T47D (cell line): ENCODE measurements around the gene NINJ2.

Experiments
- DNase-seq, 2 experiments: peaks; one replicate each; pipeline versions ENCODE4 v3.0.0 to v3.0.0-alpha.2; 2011 to 2012; ENCODE audit warnings: low read depth in 1 of 2, low spot score in 1 of 2
- JUND ChIP-seq: IDR thresholded peaks from 2 replicates; pipeline ENCODE4 v1.6.1; 2012; ENCODE audit warnings: low read depth
- in situ Hi-C: cut with HindIII; loops from 2 replicates; pipeline ENCODE4 v1.10.0; 2016; ENCODE audit warnings: low sequenced_read_pairs, low pct_unique_long_range_greater_than_20kb

Gene NINJ2

GRCh38 chr12:592024-592505, 71.2 kb downstream of the NINJ2 start:
- TF ChIP-seq JUND, result no peak
- DNase-seq, result no peak
- in situ Hi-C loops, result no loop called here

- DNase-seq, result peak in 1 of 2 experiments; percentile 46
- no peak for TF ChIP-seq JUND
- in situ Hi-C loops, result no loop called here
These were observed 71.8 kb downstream of the NINJ2 start for GRCh38 chr12:591167-592023.

GRCh38 chr12:590206-590750, 73.0 kb downstream of the NINJ2 start:
- in situ Hi-C loops, result no loop called here

GRCh38 chr12:588646-589045, 74.6 kb downstream of the NINJ2 start:
- in situ Hi-C loops, result no loop called here
- no peak for DNase-seq
- TF ChIP-seq JUND, result no peak

More at GRCh38 chr12:590206-590750, 73.0 kb downstream of the NINJ2 start:
- TF ChIP-seq JUND, result no peak
- peak in 1 of 2 experiments; percentile 47 for DNase-seq

- no peak for DNase-seq
- in situ Hi-C loops, result no loop called here
- no peak for TF ChIP-seq JUND
These were observed 75.3 kb downstream of the NINJ2 start for GRCh38 chr12:588024-588322.

GRCh38 chr12:587132-588023, 75.9 kb downstream of the NINJ2 start:
- TF ChIP-seq JUND, result no peak
- DNase-seq, result no peak
- in situ Hi-C loops, result no loop called here

GRCh38 chr12:586318-587071, 76.8 kb downstream of the NINJ2 start:
- in situ Hi-C loops, result no loop called here
- DNase-seq, result no peak
- no peak for TF ChIP-seq JUND

GRCh38 chr12:585062-586061, 77.9 kb downstream of the NINJ2 start:
- in situ Hi-C loops, result no loop called here
- no peak for DNase-seq

GRCh38 chr12:583251-583869, 79.9 kb downstream of the NINJ2 start:
- DNase-seq, result no peak
- in situ Hi-C loops, result no loop called here
- no peak for TF ChIP-seq JUND

More at GRCh38 chr12:585062-586061, 77.9 kb downstream of the NINJ2 start:
- no peak for TF ChIP-seq JUND

GRCh38 chr12:581746-582145, 81.5 kb downstream of the NINJ2 start:
- DNase-seq, result no peak
- in situ Hi-C loops, result no loop called here
- TF ChIP-seq JUND, result no peak

GRCh38 chr12:581321-581720, 81.9 kb downstream of the NINJ2 start:
- TF ChIP-seq JUND, result no peak
- in situ Hi-C loops, result no loop called here
- DNase-seq, result no peak
